GM19099 (cell line): ENCODE measurements around the gene KCNS3.

Experiments used
- POLR2A ChIP-seq: IDR thresholded peaks from 3 replicates; pipeline ENCODE4 v1.6.1; 2011; ENCODE audit warnings: low read depth; ENCODE audit not compliant: insufficient read length; ENCODE audit errors: extremely low read depth

KCNS3 gene, protein sequence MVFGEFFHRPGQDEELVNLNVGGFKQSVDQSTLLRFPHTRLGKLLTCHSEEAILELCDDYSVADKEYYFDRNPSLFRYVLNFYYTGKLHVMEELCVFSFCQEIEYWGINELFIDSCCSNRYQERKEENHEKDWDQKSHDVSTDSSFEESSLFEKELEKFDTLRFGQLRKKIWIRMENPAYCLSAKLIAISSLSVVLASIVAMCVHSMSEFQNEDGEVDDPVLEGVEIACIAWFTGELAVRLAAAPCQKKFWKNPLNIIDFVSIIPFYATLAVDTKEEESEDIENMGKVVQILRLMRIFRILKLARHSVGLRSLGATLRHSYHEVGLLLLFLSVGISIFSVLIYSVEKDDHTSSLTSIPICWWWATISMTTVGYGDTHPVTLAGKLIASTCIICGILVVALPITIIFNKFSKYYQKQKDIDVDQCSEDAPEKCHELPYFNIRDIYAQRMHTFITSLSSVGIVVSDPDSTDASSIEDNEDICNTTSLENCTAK

DNA sequence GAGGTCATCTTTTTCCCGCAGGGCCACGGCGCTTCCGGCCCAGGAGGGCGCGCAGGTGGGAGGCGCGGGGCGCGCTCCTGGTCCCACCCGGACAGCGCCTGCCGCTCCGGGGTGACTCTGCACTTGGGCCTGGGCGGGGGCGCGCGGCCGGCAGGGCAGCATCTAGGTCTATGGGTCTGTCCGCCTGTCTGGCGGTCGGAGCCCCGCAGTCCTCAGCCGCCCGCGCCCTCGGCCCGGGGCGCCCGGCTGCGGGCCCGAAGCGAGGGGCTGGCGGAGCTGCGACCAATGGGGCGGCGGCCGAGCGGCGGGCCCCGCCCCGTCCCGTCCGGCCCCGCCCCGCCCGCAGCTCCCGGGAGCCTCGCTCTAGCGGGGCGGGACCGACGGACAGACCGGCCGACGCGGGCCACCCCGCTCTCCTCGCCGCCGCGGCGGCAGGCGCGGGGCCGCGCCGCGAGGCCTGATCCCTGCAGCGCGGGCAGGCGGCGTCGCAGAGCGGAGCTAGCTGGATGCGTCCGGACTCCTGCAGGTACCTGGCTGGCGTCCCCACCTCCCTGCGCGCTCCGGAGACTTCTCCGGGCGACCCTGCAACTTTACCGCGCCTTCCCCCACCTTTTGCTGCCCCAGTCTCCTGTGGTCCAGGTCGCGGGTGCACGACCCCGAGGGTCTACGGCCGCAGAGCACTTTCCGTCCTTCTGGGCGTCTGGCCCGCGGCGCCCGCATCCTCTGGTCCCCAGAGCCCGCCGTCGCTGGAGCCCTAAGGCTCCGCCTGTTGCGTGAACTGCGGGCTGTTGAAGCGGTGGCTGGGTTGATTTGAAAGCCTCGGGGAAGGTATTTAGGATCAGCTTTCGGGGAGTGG, at the start of gene KCNS3:
KCNS3 (plus strand) TSS at position 387 of the 856 bp plus-strand sequence. CDS start 52,342 bp downstream, outside the sequence.
- no peak for TF ChIP-seq POLR2A

DNA sequence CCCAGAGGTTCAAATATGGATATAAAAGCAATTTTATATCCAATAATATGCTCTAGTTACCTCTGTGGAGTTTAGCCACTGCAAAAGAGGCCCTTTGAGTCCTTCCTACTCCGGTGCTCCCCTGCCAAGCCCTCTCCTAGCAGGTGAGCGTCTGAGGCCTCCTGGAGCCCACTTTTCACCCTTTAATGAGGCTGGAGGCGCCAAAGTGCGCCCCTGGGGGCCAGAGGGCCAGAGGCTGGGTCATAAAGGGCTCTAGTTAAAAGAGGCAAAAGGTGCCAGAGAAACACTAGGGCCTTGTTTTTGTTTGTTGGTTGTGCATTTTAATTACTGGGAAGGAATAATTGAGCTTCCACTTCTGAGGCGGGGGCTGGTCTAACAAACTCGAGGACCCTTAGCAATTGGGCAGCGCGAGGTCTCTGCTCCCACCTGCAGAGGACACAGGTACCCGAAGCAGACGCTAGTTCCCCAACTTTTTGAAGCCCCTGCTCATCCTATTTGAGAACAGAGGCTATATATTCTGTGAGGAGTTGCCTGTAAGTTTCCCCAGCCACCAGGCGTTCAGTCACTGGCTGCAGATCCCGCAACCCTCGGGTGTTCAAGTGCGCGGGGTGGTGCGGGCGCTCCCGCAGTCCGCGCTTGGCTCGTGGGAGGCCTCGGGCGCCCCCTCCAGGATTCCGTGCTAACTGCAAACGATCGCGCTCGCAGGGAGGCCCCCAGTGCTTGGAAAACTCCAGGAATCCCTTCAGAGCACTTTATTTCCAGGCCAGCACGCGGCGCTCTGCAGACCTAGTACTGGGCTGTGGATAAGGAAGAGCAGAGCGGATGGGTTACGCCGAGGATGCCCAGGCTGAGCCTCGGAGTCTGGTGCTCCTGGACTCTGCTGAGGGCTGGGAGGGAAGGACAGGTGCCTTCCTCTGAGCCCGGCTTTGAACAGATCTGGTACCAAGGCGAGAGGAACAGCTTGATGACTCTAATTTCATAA, 48.1 kb upstream of the KCNS3 start:
- no peak for TF ChIP-seq POLR2A

DNA sequence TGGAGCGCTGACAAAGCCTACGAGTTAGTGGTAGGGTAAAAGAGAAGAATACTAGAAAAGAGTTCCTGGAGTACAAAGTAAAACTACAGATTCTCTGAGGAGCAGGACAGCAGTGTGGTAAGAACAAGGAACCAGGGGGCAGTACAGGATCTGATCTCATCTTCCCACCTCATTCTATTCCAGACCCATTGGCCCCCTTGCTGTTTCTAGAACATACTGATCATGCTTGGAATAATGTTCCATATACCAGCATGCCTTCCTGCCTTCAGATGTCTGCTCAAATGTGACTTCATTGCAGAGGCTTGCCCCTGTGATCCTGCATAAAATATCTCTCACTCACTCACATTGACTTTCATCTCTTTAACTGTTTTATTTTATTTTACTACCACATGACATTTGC, 43.0 kb upstream of the KCNS3 start:
- no peak for TF ChIP-seq POLR2A

GRCh38 chr2:17839959-17840358, 38.5 kb upstream of the KCNS3 start:
- TF ChIP-seq POLR2A = no peak

GRCh38 chr2:17843457-17843856, 35.0 kb upstream of the KCNS3 start:
- no peak for TF ChIP-seq POLR2A

DNA sequence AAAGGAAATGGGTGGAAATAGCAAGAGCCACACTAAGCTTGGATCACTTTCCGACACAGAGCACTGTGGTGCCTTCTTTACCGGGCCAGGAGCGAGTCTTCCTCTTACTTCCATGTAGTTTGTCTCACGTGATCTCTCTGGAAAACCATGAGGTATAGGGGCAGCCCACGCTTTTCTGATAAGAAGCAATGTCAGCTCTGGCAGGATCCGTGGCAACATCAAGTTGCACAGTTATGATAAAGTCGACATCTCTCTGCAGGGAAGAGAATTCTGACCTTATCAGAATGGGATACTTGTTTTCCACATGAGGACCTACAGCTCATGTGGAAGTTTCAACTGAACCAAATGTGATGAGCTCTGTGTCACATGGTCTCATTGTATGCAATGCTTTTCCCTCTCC, 32.7 kb upstream of the KCNS3 start:
- TF ChIP-seq POLR2A = no peak

GRCh38 chr2:17846676-17847075, 31.8 kb upstream of the KCNS3 start:
- no peak for TF ChIP-seq POLR2A

DNA sequence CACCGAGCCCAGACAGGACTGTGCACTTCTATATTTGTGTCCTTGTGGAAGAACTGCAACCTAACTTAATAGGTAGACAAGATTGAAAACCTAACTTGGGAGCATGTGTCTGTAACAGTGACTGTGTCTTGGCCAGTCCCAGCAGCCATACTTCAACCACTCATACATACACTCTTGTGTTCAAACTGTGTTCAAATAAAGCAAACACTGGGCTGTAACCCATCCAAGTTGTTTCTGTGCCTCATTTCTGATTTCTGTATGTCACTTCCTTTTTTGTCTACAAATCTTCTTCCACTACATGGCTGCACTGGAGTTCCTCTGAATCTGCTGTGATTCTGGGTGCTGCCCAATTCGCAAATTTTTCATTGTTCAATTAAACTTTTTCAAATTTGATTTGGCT, 31.2 kb upstream of the KCNS3 start:
- TF ChIP-seq POLR2A = no peak

- TF ChIP-seq POLR2A = no peak
These were observed 29.2 kb upstream of the KCNS3 start for GRCh38 chr2:17849275-17849674.

DNA sequence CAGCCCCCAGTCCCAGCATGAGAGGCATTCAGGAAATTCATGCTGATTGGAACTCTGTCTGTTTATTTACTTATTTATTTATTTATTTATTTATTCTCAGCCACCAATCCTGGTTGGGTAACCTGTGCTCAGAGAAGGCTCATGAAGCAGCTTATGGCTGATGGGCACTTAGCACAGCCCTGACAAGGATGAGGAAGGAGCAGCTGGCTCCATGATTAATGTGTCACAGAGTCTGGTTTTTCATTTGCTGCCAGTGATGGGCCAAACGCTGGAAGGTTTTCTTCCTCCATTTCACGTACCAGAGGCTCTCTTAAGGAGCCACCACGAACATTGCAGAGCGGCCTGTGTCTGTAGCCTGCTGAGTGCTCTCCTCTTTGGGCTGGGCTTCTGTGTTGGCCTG, 28.3 kb upstream of the KCNS3 start:
- no peak for TF ChIP-seq POLR2A

GRCh38 chr2:17851731-17852585, 26.5 kb upstream of the KCNS3 start:
- TF ChIP-seq POLR2A = no peak

DNA sequence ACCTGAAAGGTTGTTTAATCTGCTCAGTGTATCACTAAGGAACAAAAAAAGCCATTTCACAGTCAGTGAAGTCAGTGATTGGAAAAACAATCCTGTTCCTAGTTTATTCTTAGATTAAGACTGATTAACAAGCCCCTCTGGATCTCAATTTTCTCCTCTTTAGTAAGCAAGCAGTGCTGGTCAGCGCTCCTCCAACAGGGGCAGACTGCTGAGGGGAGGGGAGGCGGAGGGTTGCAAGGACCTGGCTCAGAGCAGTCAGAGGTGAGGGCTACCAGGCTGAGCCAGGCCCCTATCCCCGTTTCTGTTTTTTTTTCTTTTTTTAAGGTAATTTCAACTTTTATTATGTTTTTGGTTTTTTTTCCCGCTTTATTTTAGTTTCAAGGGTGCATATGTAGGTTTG, 24.7 kb upstream of the KCNS3 start:
- TF ChIP-seq POLR2A = no peak

- TF ChIP-seq POLR2A = no peak
These were observed 21.4 kb upstream of the KCNS3 start for GRCh38 chr2:17857021-17857420.

DNA sequence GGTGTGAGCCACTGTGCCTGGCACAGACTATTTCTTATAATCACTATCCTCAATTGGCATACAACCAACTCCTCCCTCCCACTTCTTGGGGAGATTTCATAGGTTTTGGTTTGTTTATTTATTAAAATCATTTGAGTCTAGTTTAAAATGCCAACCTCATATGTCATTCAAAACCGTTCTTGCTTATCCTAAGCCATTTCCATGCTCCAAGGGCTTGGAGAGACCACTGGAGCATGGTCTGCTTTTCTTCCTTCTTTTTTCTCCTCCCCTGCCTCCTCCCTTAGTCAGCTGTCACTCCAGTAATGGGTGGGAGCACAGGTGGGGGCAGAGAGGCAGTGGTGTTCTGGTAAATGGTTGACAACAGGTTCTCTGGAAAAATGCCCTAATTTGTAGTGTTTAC, 20.4 kb upstream of the KCNS3 start:
- no peak for TF ChIP-seq POLR2A
